GM12872 (cell line): Measurements from ENCODE around the gene USH2A.

ENCODE experiments used
- CTCF ChIP-seq: IDR thresholded peaks from 3 replicates; pipeline ENCODE4 v1.5.1; 2011; ENCODE audit warnings: low read depth, mild to moderate bottlenecking, low read length, moderate library complexity; ENCODE audit not compliant: insufficient read depth

The USH2A gene

GRCh38 chr1:215888159-215888558 is 535.1 kb downstream of the USH2A start:
- no peak for TF ChIP-seq CTCF

- TF ChIP-seq CTCF = no peak
Observed at GRCh38 chr1:215887627-215888026, 535.6 kb downstream of the USH2A start.

GRCh38 chr1:215883004-215883403 is 540.2 kb downstream of the USH2A start:
- no peak for TF ChIP-seq CTCF

- TF ChIP-seq CTCF = no peak
Observed at GRCh38 chr1:215878843-215879242, 544.4 kb downstream of the USH2A start.

- TF ChIP-seq CTCF = no peak
Observed at GRCh38 chr1:215878128-215878527, 545.1 kb downstream of the USH2A start.

GRCh38 chr1:215877452-215877951 is 545.7 kb downstream of the USH2A start:
- no peak for TF ChIP-seq CTCF

- TF ChIP-seq CTCF = no peak
Observed at GRCh38 chr1:215875712-215876111, 547.5 kb downstream of the USH2A start.

GRCh38 chr1:215875236-215875635 is 548.0 kb downstream of the USH2A start:
- TF ChIP-seq CTCF = no peak
